MCF 10A (cell line): ENCODE results near the gene NDST3. TPM values are rescaled to one million over a fixed set of nuclear protein-coding genes. Genes with fewer than 3 reads are reported as not detected.

ENCODE experiments used
- BruUV-seq: library from RNA; stranded (reverse); fragments of 400-500 nt; replicated peaks from 2 replicates; lab custom pipeline; 2021; lab: Mats Ljungman, UMichigan
- CTCF ChIA-PET: fragments of 300-600 bp; sonication (Branson Sonifier 250); formaldehyde crosslinking; extraction: SDS; loops from one replicate; lab custom pipeline; 2021; ENCODE audit warnings: antibody characterized with exemption, inconsistent platforms; lab: Yijun Ruan, JAX
- POLR2A ChIA-PET: fragments of 300-600, 350-650 bp; sonication (Branson Sonifier 250); formaldehyde crosslinking; extraction: SDS; loops from one replicate; lab custom pipeline; 2020; ENCODE audit warnings: antibody characterized with exemption, inconsistent platforms; lab: Yijun Ruan, JAX
- DNase-seq: peaks from one replicate; pipeline ENCODE4 v3.0.0-alpha.2; 2018; ENCODE audit not compliant: unreplicated experiment
- H3K27ac Mint-ChIP-seq: one replicate; pipeline ENCODE4 v1.8.0; 2022; ENCODE audit warnings: mild to moderate bottlenecking, low read depth, mixed read lengths; ENCODE audit not compliant: unreplicated experiment
- H3K27me3 Mint-ChIP-seq: one replicate; pipeline ENCODE4 v1.8.0; 2022; ENCODE audit warnings: mixed read lengths; ENCODE audit not compliant: insufficient read depth, unreplicated experiment
- H3K36me3 Mint-ChIP-seq: one replicate; pipeline ENCODE4 v1.8.0; 2022; ENCODE audit warnings: mild to moderate bottlenecking, moderate library complexity, mixed read lengths; ENCODE audit not compliant: insufficient read depth, unreplicated experiment
- H3K4me1 Mint-ChIP-seq: one replicate; pipeline ENCODE4 v1.8.0; 2022; ENCODE audit warnings: mixed read lengths; ENCODE audit not compliant: insufficient read depth, unreplicated experiment
- H3K4me3 Mint-ChIP-seq: one replicate; pipeline ENCODE4 v1.8.0; 2022; ENCODE audit warnings: mild to moderate bottlenecking, moderate library complexity, mixed read lengths; ENCODE audit not compliant: unreplicated experiment
- H3K9me3 Mint-ChIP-seq: one replicate; pipeline ENCODE4 v1.8.0; 2022; ENCODE audit warnings: mixed read lengths; ENCODE audit not compliant: unreplicated experiment
- intact Hi-C: fragments of 100-400 bp; cut with micrococcal nuclease; formaldehyde crosslinking; loops from 2 replicates; pipeline ENCODE4 v1.14.1; 2022
- total RNA-seq: library from RNA; stranded (reverse); gene quantifications from 2 replicates; pipeline ENCODE4 v1.2.3, GENCODE V29; 2022
- TF ChIP-seq, protein P1 (sequence below): fragments of 200-600 bp; IDR thresholded peaks from one replicate; pipeline ENCODE4 v1.8.0; 2022; ENCODE audit warnings: antibody characterized with exemption, mild to moderate bottlenecking; ENCODE audit not compliant: unreplicated experiment

The NDST3 gene
- total RNA-seq, 1 experiment from 2014 or later, result not detected

DNA sequence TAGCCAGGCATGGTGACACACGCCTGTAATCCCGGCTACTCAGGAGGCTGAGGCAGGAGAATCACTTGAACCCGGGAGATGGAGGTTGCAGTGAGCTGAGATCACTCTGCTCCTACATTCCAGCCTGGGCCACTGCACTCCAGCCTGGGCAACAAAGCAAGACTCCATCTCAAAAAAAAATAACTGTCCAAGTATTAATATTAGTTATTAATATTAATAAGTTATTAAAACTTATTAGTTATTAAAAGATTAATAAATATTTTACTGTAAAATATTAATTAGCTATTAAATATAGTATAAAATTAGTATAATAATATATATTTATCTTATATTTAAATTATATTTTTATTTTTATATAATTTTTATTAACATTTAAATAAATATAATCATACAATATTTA lies 19.5 kb upstream of the NDST3 start:
- no peak overlapping the region for H3K4me3 Mint-ChIP-seq

DNA sequence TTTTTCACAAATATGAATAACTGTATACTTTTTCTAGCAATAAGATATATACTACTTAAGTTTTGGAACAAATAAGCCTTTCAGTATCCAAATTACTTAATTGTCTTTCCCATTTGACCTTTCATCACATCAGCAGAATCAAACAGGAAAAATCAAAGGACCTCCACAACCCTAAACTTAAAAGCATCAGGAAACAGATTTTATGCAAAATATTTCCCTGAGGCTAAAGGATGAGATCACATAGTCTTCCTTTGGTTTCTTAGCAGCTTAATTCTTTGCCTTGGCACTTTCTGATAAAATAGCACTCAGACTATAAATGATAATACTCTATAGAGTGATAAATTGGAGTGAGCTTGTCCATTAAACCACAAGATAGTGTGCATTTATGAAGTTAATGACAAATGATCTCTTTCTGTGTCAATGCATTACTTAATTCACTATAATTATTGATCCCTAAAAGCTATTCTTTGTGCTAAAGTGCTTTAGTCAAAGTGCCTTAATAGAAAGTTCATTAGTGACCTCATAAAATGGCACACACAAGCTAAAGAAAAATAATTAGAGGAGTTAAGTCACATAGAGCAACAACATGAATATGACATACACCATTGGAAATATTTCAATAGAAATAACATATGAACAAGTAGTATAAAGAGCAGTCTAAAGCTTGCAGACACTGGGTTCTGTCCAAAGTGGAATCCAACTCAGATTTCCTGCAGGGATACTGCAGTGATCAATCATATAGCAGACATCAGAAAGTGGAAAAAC lies 15.7 kb upstream of the NDST3 start:
- Mint-ChIP-seq H3K9me3 (no peaks in the 10 kb centered on the region), H3K27me3 (no peaks in the 10 kb centered on the region), H3K36me3 (no peaks in the 10 kb centered on the region), H3K4me1 (no peaks in the 10 kb centered on the region), H3K4me3 (no peak overlapping the region), H3K27ac (no peak overlapping the region)
- ChIA-PET POLR2A (no interaction called here), CTCF (interaction anchor here (0.6 kb wide), 1 partner anchor 38 kb away, joined by 3 read pairs; no protein-coding TSS in a partner anchor)
- DNase-seq, result no peak
- no TSS peak for BruUV-seq
- intact Hi-C loops, result no loop called here
- TF ChIP-seq, protein P1, sequence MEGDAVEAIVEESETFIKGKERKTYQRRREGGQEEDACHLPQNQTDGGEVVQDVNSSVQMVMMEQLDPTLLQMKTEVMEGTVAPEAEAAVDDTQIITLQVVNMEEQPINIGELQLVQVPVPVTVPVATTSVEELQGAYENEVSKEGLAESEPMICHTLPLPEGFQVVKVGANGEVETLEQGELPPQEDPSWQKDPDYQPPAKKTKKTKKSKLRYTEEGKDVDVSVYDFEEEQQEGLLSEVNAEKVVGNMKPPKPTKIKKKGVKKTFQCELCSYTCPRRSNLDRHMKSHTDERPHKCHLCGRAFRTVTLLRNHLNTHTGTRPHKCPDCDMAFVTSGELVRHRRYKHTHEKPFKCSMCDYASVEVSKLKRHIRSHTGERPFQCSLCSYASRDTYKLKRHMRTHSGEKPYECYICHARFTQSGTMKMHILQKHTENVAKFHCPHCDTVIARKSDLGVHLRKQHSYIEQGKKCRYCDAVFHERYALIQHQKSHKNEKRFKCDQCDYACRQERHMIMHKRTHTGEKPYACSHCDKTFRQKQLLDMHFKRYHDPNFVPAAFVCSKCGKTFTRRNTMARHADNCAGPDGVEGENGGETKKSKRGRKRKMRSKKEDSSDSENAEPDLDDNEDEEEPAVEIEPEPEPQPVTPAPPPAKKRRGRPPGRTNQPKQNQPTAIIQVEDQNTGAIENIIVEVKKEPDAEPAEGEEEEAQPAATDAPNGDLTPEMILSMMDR, result no peak

More for the DNA sequence above, 19.5 kb upstream of the NDST3 start:
- ChIA-PET POLR2A (interaction anchor here (0.7 kb wide), 1 partner anchor 296 kb away, joined by 3 read pairs; no protein-coding TSS in a partner anchor), CTCF (interaction anchor here (0.6 to 0.7 kb wide), 2 partner anchors 1406 to 1610 kb away, joined by 3 to 4 read pairs; no protein-coding TSS in a partner anchor)
- BruUV-seq, result no TSS peak
- no peak overlapping the region for H3K27ac Mint-ChIP-seq
- no peaks in the 10 kb centered on the region for H3K27me3 Mint-ChIP-seq
- TF ChIP-seq, protein P1, result no peak
- no peaks in the 10 kb centered on the region for H3K9me3 Mint-ChIP-seq
- intact Hi-C loops, result no loop called here
- DNase-seq, result no peak
- H3K4me1 Mint-ChIP-seq, result no peaks in the 10 kb centered on the region
- no peaks in the 10 kb centered on the region for H3K36me3 Mint-ChIP-seq

DNA sequence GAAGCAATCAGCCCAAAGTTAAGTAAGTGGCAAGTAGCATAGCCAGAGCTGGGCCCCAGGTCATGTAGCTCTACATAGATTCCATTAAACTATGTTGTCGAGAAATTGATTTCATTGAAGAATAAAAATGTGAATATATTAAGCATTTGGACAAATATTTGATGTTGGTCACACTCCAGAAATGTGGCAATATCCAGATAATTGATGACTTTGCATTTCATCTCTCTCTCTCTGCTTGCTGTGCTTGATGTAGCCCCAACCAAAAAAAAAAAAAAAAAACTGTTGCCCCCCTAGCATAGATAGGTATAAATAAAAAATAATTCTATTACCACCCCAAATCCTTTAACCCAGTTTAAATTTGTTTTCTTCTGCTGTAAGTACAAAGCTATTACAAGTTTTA lies 7.5 kb upstream of the NDST3 start:
- ChIA-PET POLR2A (no interaction called here), CTCF (interaction anchor here (0.6 to 0.7 kb wide), 2 partner anchors 22 to 464 kb away, joined by 3 read pairs; no protein-coding TSS in a partner anchor)
- DNase-seq, result no peak
- no peaks in the 10 kb centered on the region for H3K27me3 Mint-ChIP-seq
- no peaks in the 10 kb centered on the region for H3K4me1 Mint-ChIP-seq
- H3K4me3 Mint-ChIP-seq, result no peak overlapping the region
- BruUV-seq, result no TSS peak
- no peaks in the 10 kb centered on the region for H3K36me3 Mint-ChIP-seq
- no peak overlapping the region for H3K27ac Mint-ChIP-seq
- H3K9me3 Mint-ChIP-seq, result no peaks in the 10 kb centered on the region
- intact Hi-C loops, result no loop called here
- TF ChIP-seq, protein P1, result no peak

DNA sequence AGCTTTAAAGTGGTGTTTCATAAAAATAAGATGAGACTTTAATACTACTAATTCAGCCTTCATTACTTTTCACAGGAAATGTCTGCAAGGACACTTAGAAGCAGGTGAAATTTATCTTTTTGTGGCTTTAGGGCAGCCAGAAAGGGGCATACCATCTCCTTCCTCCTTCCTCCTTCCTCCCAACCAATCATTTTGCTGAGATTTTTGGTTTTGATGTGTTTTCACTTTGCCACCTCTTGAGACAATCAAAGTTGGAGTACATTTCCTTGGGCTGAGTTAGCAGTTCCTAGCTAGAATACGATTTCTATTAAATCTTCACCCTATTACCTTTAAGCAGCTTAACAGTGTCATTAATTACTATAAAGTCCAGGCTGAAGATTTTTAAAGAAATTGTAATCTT lies 5.1 kb upstream of the NDST3 start:
- H3K27me3 Mint-ChIP-seq, result no peaks in the 10 kb centered on the region
- DNase-seq, result no peak
- POLR2A ChIA-PET, result no interaction called here
- no peaks in the 10 kb centered on the region for H3K4me1 Mint-ChIP-seq
- no TSS peak for BruUV-seq
- H3K27ac Mint-ChIP-seq, result no peak overlapping the region
- TF ChIP-seq, protein P1, result no peak
- intact Hi-C loops, result no loop called here
- H3K9me3 Mint-ChIP-seq, result no peaks in the 10 kb centered on the region
- CTCF ChIA-PET, result interaction anchor here (1.3 kb wide), 1 partner anchor 470 kb away, joined by 3 read pairs; no protein-coding TSS in a partner anchor
- no peaks in the 10 kb centered on the region for H3K36me3 Mint-ChIP-seq
- H3K4me3 Mint-ChIP-seq, result no peak overlapping the region
